Stimulated activated CD4-positive, alpha-beta T cell treated with anti-CD3 and anti-CD28 coated beads, Interleukin-2, amount 100 ng/mL, for 4 hours (primary cell): Measurements from ENCODE around the gene TALDO1.
"Not testable (repeated sequence)": the region's sequence is repeated elsewhere in the genome, so short reads cannot be mapped to it uniquely, and the experiment has no call there.

Source experiments
- DNase-seq: peaks from one replicate; pipeline ENCODE4 v3.0.0-alpha.2; 2020; ENCODE audit warnings: low read depth

The TALDO1 gene

DNA sequence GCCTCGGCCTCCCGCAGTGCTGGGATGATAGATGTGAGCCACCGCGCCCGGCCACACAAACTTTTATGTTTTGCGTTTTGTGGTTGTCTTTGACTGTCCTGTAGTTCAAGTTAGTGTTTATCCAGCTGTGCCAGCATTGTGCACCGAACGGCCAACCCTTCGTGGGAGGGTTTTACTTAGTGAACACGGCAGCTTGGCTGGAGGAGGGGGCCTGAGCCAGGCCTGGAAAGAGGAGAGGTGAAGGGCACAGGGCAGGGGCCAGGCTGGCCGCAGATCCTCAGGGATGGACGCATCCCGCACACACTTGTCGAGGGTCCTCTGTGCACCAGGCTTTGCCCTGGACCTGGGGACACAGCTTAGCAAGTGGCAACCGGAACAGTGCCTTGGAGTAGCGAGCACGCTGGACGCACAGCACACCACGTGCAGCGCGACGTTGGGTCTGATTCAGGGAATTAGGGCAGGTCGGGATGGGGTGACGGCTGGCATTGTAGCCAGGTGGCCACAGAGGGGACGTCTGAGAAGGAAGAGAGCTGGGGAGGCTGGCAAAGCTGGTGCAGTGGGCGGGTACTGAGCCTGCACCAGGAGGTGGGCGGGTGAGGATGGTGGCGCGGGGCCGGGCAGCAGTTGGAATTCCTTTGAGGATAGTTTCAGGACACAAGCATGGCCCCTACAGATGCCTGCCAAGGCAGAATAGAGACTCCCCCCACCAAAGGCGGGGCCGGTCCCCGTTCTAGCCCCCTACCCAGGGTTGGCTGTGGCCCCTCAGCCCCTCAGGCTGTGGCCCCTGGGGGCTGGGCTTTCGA, 27.8 kb upstream of the TALDO1 start:
- no peak for DNase-seq

DNA sequence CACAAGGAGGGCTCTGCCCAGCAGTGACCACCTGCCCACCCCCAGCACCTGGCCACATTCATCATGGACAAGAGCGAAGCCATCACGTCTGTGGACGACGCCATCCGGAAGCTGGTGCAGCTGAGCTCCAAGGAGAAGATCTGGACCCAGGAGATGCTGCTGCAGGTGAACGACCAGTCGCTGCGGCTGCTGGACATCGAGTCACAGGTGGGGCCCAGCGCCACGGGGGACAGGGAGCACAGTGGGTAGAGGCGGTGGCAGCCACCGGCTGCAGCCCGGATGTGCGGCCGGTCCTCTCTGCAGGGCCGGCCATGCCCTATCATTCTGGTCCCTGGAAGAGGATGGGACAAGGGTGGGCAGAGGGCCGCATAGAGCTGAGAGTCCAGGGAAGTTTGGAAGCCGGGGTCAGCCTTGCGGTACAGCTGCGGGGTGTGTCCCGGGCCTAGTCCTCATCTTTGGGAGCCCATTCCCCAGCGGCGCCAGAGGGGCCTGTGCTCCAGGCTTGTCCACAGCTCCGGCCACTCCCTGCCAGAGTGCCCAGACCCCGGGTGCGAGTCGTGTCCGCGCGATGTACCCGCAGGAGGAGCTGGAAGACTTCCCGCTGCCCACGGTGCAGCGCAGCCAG, 27.1 kb upstream of the TALDO1 start:
- no peak for DNase-seq

- DNase-seq, result no peak
Measured at GRCh38 chr11:720642-721246, 26.5 kb upstream of the TALDO1 start.

DNA sequence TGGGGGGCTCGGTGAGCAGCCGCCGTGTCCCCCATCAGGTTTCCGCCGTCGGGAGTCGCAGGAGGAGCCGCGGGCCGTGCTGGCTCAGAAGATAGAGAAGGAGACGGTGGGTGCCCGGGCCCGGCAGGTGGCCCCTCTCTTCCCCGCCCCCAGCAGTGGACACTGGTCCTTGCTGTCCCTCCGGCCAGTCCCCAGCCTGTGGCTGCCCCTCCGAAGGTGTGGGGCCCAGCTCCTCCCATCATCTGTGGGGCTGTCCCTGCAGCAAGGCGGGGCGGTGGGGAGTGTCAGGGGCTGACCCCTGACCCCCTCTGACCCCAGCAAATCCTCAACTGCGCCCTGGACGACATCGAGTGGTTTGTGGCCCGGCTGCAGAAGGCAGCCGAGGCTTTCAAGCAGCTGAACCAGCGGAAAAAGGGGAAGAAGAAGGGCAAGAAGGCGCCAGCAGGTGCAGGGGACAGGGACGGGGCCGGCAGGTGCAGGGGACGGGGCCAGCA, 26.0 kb upstream of the TALDO1 start:
- DNase-seq, result no peak

DNA sequence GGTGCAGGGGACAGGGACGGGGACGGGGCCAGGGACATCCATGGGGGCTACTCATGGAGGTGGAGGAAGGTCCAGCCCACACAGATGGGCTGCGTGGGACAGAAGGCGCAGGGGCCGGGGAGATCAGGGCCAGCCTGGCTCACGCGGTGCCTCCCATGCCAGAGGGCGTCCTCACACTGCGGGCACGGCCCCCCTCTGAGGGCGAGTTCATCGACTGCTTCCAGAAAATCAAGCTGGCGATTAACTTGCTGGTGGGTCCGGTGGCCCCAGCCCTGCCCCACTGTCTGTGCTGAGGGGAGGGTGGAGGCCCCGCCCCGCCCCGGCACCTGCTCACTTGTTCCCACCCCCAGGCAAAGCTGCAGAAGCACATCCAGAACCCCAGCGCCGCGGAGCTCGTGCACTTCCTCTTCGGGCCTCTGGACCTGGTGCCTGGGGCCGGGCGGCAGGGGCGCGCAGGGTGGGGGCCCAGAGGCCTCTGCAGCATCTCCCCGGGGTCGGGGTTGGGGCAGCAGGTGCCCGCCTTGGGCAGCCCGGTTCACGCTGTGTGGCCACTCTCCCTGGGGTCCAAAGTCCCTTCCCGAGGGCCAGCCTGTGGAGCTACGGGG, 25.4 kb upstream of the TALDO1 start:
- DNase-seq, result peak; percentile 33

DNA sequence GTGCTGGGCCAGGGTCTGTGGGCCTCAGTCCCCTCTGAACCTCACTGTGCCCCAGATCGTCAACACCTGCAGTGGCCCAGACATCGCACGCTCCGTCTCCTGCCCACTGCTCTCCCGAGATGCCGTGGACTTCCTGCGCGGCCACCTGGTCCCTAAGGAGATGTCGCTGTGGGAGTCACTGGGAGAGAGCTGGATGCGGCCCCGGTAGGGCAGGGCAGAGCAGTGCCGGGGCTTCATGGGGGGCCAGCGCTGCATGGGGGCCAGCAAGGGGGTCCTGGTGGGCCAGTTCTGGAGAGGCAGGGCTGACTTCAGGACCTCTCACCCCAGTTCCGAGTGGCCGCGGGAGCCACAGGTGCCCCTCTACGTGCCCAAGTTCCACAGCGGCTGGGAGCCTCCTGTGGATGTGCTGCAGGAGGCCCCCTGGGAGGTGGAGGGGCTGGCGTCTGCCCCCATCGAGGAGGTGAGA, 24.9 kb upstream of the TALDO1 start:
- DNase-seq, result no peak

DNA sequence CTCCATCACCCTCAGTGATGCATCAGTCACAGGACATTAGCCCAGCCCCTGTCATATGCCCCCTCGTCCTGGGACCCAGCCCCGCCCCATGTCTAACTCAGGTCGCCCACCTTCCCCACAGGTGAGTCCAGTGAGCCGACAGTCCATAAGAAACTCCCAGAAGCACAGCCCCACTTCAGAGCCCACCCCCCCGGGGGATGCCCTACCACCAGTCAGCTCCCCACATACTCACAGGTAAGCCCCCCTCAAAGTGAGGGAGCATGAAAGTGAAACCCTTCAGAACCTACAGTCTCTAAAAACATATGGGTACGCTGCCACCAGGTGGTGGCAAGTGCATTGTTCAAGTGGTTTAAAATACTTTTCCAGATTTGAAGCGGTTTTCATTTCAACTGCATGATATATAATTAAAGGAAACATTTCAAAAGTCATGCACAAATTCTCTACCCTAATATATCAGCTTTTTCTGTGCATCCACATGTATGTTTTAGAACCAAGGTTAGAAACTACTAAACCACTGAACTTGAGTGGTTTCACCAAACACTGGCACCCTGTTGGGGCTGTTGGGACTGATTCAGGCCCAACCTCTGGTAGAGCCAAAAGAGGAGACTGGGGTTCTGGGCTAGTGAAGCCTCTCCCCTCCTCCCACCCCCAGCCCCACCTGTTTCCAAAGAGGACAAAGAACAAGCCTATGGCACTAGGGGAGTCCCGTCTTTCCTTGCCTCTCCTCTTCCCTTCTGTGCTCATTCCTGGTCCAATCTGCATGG, 24.0 kb upstream of the TALDO1 start:
- DNase-seq, result peak; percentile 44

DNA sequence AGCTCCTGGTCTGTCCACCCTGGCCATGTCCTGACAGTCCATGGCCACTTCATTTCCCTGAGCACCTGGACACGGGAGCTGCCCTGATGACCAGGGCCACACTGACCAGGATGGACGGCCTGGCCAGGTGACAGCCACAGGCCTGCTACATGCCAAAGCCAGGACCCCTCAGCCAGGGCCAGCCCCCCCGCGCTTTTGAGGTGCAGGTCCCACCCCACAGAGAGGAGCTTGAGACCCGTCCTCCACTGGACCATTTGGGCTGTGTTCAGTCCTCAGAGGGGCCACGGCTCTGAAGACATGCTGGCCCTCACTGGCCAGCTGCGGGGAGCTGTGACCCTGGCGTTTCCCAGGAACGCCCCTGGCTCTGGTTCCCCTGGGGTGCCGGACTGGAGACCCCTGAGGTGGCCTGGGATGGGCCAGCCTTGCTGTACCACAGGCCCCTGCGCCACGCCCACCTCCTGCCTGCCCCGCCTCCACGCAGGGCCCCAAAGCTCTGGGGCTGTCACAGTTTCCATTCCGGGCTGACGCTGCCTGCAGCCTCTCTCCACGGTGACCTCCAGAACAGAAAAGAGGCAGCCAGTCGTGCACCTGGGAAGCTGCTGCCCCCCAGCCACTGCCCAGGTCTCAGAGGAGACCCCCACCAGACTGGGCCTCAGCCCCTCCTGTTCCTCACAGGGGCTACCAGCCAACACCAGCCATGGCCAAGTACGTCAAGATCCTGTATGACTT, 23.1 kb upstream of the TALDO1 start:
- DNase-seq, result no peak

DNA sequence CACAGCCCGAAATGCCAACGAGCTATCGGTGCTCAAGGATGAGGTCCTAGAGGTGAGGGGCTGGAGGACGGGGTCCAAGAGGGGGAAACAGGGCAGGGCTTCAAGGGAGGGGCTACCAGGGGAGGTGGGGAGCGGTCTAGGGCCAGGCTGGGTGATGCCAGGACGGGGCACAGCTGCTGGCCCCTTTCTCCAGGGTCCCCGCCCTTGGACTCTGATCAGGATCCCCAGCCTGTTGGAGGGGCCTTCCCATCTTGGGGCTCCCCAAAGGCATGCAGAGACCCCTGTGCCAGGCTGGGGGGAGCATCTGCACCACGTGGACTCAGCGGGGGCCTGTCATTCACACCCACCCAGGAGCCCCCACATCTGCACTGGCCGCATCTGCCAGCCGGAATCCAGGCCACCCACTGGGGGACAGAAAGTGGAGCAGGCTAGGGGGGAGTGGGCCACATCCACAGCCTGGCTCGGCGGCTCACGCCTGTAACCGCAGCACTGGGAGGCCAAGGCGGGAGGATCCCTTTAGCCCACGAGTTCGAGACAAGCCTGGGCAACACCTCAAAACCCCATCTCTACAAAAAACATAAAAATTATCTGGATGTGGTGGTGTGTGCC, 22.4 kb upstream of the TALDO1 start:
- DNase-seq, result no peak

DNA sequence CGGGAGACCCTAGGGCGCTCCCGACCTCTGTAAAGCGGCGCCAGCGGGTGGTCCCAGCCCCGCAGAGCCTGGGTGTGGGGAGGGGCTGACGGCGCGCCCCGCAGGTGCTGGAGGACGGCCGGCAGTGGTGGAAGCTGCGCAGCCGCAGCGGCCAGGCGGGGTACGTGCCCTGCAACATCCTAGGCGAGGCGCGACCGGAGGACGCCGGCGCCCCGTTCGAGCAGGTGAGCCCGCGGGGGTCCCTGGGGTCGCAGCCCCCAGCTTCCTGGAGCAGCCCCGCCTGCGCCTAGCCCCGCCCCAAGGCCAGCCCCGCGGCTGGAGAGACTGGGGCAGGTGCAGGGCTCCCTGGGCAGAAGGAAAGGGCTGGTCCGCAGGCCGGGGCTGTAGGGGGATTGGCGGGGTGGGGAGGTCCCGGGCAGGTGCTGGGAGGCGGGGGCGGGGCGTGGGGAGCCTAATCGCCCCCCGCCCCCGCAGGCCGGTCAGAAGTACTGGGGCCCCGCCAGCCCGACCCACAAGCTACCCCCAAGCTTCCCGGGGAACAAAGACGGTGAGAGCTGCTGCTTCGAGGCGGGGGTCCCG, 21.6 kb upstream of the TALDO1 start:
- DNase-seq, result no peak

GRCh38 chr11:726278-727220, 20.7 kb upstream of the TALDO1 start:
- peak; percentile 34 for DNase-seq

DNA sequence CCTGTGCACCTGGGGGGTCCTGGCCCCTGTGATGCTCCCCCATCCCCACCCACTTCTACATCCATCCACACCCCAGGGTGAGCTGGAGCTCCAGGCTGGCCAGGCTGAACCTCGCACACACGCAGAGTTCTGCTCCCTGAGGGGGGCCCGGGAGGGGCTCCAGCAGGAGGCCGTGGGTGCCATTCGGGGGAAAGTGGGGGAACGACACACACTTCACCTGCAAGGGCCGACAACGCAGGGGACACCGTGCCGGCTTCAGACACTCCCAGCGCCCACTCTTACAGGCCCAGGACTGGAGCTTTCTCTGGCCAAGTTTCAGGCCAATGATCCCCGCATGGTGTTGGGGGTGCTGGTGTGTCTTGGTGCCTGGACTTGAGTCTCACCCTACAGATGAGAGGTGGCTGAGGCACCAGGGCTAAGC, 20.0 kb upstream of the TALDO1 start:
- no peak for DNase-seq

GRCh38 chr11:727859-728748, 19.2 kb upstream of the TALDO1 start:
- DNase-seq, result peak; percentile 66

DNA sequence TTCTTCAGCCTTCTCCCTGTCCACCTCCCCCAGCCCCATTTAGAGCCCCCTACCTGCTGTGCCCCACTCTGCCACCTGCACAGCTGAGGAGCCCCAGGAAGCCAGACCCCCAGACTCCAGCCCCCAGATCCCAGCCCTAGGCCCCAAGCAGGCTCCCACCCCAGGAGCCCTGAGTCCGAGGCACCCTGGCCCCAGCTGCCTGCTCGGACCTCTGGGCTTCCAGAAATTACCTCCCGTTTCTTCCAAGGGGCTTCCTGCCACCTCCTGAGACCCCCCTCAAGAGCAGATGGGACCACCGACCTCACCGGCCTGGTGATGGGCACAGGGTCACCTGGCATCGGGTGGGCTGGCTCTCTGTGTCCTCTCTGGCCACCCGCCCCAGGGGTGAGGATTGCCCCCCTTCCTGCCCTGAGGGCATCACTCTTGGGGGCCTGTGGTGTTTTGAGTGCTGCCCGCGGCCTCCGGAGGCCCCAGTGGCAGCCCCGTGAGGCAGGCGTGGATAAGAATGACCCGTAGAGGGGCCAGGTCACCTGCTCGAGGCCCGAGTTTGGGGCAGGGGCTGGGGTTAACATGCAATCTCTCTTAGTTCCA, 18.3 kb upstream of the TALDO1 start:
- no peak for DNase-seq

DNA sequence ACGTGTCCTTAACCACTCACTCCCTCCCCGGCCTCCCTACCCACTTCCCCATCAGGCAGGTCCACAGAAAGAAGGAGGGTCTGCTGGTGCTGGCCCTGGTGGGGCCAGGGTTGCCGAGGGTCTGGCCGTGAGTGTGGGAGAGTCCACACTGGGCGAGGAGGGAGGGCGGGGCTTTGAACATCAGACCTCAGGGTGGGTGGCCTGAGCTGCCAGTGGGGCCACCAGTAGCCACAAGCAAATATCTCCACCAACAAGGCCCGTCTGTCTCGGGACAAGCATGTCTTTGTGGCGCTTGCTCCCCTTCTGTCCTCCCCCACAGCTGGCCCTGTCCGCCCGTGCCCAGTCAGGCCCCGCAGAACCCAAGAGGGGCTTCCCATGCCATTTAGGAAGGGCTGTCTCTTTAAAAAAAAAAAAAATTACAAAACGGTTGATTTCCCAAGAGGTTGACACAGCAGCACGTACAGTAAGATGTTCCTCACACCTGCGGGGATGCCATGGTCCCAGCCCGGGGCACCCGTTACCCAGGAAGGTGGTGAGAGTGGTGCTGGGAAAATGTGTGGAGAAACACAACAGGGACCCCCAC, 17.7 kb upstream of the TALDO1 start:
- DNase-seq, result no peak

DNA sequence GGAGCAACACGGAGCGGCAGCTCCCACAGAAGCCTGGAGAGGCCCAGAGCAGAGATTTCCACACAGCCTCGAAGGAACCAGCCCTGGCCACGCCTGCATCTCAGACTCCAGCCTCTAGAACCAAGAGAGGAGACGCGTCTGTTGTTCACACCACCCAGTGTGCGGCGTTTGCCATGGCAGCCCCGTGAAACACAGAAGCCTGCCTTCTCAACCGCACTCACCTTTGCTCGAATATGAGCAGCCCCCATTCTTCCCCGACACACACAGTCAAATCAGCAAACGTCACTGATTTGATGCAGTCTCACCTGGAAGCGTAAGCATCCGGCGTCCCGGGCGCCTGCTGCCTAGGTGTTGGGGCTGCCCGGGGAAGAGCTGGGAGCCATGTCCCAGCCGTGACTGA, 14.2 kb upstream of the TALDO1 start:
- DNase-seq, result no peak

DNA sequence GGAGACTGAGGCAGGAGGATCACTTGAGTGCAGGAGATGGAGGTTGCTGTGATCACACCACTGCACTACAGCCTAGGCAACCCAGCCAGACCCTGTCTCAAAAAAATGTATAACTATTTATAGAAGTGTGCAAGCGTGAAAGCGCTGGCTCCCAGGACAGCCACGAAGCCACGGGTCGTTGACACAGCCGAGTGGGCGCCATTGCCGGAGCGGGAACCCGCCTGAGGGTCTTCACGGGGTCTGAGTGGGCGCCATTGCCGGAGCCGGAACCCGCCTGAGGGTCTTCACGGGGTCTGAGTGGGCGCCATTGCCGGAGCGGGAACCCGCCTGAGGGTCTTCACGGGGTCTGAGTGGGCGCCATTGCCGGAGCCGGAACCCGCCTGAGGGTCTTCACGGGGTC, 12.7 kb upstream of the TALDO1 start:
- not testable (repeated sequence) for DNase-seq
